GM19463 (cell line): ENCODE measurements around the gene C1QTNF7.

Experiments
- ATAC-seq: cut with Tn5 transposase; IDR thresholded peaks from one replicate; pipeline ENCODE4 v1.9.1; 2021; ENCODE audit warnings: mild to moderate bottlenecking, moderate library complexity; ENCODE audit not compliant: unreplicated experiment

C1QTNF7 gene

DNA sequence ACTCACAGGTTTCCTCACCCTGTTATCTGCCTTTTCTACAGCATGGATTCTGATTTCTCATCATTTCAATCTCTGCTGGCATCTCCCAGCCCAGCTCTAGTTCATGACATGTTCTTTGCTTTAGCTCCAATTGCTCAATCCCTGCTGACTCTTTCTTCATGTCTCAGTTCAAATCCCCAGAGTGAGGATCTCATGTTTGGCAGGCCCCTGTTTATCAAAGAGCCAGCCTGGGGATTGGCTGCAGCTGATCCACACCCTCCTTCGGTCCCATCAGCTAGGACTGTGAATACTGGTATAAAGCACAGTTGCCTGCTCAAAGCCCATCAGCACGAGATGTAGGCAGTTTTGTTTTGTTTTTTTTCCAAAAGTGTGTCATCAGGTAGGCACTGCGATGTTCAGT is 27.5 kb downstream of the C1QTNF7 start:
- ATAC-seq = no peak

DNA sequence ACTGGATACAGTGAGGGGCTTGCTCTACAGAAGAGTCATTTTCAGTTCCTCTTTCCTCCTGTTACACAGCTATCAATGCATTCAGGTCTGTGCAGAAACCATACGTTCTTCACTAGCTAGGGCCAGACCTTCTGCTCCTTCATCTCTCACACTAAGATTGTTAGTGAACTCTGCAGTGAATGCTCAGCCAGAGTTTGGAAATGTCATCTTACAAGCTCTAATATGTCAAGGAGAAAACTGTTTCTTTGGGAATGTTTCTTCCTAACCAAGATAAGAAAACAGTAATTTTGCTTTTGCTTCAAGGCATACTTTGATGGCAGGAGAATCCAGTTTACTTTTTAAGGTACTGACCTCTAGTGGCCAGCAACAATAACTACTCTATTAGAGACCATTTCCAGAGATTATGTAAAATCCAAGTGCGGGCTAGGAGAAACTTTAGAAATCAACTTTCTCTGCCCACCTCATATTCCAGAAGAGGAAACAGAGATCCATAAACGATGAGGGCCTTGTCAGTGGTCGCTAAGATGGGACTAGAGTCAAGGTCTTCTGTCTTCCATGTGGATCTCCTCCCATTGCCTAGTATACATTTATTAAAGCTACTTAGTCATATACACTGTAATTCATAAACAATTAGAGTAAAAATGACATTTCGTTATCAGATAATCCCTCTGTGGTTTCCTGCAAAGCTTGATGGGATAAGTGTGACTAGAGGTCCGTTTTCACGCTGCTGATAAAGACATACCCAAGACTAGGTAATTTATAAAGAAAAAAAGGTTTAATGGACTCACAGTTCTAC is 29.8 kb downstream of the C1QTNF7 start:
- ATAC-seq = peak; percentile 96

DNA sequence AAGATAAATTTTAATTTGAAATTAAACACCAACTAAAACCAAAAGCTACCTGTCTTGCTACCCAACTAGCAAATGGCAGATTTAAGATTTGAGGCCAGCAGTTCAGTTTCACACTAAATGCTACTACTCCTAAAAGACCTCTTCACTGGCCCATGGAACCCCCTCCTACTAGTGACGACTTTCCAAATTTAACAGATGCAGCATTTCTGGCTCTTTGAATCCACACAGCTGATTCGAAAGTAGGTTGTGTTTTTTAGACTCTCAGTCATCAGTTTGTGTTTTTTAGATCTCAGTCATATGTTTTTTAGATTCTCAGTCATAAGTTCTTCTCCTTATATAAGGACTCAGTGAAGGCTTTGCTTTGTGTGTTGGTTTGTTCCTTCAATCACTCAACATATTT is 30.8 kb downstream of the C1QTNF7 start:
- no peak for ATAC-seq

DNA sequence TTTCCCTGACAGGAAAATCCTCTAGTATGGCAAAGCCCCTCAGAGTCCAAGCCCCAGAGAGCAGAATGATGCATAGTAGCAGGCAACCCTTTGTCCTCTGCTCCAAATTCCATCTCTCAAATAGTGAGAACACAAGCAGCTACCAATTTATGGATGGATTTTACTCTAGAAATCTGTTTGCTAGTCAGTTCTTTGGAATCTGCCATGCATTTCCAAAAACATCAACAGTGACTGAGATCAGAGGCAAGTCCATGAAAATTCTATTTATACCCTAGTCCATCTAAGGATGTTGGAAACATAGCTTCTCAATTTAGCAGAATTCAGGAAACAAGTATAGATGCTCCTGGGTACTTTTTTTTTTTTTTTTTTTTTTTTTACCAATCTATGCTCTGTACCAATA is 31.9 kb downstream of the C1QTNF7 start:
- no peak for ATAC-seq

DNA sequence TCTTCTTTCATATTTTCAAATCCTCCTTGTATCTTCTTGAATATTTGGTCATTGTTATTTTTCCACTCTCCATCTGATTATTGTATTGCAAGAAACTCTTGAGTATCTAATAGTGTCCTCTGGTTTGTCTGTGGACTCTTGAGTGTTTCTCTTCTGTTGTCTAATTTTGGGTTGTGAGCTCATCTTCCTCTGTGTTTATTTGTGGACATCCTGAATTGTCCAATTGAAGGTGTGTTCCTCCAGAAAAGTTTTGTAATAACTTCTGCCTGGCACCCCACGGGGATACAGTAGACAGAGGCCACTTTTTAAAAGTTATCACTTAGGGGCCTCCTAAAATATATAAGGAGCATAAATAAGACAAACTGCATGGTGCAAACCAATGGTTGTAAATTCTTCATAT is 38.8 kb downstream of the C1QTNF7 start:
- ATAC-seq = no peak

DNA sequence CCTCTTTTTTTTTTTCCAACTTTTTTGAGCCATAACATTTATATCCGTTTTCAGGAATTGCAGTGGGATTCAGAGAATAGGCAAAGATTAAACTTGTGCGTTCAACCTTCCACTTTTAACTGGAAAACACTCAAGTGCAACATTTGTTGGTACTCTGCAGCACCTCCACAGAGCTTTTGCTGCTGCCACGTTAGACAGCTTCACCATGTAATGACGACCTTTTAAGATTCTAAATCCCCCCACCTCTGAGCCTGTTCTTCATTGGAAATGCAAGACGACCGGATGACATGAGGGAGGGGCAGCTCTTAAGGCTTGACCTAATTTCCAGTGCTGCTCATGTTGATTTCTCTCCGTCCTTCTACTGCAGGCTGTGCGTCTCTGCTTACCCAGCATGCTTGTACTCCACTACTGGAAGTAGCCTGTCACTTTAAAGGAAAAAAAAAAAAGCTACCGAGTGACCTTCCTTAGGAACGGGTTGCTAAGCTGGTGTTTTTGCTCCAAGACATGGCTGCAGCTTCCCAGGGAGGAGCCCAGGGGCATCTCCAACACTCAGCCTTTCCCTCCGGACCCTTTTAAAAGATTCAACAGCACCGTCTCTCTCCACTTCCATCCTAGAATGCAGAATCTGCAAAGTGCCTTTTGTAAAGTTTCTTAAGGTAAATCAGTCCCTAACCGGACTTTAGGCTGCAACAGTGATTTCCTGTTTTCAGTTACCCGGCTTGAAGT is 41.7 kb downstream of the C1QTNF7 start, which contains the start of gene CC2D2A:
Gene CC2D2A (plus strand): TSS at position 481 of the 726 bp plus-strand sequence. CDS start 6,051 bp downstream, outside the sequence.
- ATAC-seq = no peak

DNA sequence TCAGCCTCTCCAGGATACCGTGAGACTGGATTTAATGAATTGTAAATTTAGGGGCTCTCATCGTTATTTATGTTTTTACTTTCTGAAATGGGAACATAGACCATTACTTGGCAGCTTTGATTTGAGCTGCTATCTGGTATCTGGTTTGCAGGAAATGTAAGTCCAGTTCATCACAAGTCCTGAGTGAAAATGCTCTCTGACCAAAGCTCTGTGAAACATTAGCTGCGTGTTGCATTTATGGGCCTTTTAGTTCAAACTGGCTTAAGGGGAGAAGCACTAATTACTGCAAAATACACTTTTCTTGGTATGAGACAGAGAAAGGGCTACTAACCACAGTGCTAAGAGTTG is 42.3 kb downstream of the C1QTNF7 start:
- no peak for ATAC-seq

DNA sequence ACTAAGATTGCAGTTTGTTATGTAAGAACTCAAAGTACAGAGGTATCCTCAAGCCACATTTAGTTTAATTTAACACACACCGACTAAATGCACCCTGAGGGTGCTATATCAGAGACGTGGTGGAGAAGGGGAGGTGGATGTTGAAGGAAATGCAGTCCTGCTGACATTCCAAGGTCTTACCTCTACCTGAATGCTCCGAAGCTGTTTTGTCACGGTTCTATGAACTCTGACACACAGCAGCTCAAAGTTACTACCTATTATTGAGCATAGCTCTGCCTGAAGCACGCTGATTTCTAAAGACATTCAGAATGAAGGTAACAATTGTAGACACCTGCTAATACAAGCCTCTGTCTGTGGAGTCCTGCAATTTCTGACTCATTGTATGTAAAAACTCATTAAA is 48.6 kb downstream of the C1QTNF7 start:
- ATAC-seq = no peak

DNA sequence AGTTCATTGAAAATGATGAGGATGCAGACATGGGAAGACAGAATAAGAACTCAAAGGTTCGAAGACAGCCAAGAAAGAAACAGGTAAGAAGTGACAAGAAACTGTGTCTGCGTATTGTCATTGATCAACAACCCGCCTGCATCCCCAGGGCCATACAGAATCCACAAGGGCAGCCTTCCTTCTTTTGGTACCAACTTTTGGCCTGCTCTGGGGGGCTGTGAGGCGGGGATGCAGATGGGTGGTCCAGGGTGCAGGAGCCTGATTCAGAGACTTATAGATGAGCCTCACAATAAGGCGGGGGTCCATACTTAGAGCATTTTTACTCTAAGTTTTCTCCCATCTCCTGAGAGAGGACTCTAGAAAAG is 50.9 kb downstream of the C1QTNF7 start:
- no peak for ATAC-seq

DNA sequence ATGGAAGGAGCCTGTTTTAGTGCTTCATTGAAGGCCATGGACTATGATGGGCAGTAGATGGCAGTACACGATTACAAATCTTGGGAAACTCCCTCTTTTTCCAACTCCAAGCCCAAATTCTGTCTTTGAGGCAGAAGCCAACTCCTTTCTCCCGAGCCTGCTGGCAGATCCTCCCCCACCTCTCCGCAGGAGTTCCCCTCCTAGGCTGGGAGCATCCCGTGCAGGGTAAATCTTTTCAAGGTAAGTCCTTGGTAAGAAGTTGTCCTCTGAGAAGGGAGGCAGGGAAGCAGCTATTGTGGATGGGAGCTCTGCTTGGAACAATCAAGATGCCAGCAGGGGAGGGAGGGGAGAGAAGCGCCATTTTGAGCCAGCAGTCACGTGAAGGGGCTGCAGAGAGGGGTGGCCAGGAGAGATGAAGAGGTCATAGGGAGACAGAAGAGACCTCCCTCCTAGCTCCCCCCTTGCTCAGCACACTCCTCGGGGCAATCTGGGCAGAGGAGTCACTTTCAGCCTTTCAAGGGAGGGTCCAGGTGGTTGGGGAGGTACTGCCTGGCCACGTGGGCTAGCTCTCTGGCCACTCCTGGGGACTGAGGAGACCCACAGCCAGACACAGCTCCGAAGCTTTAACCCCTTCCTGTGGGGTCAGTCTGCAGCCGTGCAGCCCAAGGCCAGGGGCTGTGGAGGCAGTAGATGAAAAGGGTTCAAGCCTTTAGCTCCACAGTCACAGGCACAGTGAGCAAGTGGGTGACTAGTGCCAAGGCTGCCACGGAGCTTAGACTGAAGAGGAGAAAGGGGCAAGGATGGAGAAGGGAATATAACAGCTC is 51.5 kb downstream of the C1QTNF7 start:
- ATAC-seq = no peak

DNA sequence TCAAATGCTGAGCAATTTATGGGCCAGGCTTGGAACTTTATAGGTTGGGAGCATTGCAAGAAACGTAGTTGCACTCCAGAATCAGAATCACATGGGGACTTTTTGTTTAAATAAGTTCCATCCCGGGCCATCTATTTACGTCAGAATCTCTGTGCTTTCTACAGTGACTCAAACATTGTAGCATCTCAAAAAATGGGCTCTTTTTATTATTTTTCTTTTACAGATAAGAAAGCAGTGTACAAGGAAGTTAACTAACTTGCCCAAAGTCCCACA is 52.0 kb downstream of the C1QTNF7 start:
- ATAC-seq = no peak

DNA sequence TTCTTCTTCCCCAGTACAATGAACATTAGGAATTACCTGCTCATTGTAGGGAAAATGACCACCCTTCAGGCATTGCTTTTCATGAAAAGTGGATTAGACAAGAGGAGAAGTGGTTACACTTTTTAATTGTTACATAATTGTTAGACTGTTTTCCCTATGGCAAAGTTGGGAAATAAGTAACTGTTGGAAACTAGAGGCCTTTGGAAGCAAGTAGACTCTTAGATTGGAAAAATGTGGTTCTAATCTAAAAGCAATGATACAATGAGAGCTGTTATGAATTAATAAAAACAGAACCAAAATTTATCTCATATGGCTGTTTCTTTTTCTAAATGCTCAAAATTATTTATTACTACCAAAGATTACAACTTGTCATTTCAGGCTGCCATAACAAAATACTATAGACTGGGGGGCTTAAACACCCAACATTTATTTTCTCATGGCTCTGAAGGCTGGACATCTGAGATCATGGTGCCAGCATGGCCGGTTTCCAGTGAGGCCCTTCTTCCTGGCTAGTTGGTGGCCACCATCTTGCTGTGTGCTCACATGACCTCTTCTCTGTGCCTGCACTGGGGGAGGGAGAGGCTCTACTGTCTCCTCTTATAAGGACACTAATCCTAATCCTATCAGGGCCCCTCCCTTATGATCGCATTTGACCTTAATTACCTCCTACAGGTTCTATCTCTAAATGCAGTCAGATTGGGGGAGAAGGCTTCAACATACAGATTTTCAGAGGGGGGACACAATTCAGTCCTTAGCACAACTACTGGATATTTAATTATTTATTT is 54.3 kb downstream of the C1QTNF7 start:
- no peak for ATAC-seq

DNA sequence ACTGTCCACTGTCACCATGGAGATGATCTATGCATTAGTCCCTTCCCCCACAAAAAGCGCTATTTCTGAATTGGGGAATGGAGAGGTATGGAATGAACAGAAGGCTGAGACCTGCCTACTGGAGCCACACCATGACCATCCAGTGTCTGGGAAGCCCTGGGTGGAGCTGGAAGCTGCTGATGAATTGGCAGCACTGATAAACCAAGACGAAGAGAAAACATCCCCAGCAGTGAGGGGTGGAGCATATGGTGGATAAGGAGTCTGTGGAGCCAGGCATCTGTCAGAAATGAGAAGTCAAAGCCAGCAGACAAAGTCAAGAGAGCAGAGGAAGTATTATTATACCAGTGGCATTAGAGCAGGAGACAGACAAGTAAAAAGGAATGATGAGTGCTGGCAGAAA is 55.0 kb downstream of the C1QTNF7 start:
- ATAC-seq = no peak

DNA sequence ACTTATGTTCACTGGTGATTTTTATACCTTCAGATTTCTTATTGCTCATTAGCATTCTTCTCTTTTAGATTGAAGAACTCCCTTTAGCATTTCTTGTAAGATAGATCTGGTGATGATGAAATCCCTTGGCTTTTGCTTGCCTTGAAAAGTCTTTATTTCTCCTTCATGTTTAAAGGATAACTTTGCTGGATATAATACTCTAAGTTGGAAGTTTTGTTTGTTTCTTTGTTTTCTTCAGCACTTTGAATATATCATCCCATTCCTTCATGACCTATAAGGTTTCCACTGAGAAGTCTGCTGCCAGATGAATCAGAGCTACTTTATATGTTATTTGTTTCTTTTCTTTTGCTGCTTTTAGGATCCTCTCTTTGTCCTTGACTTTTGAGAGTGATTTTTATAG is 60.3 kb downstream of the C1QTNF7 start:
- no peak for ATAC-seq

DNA sequence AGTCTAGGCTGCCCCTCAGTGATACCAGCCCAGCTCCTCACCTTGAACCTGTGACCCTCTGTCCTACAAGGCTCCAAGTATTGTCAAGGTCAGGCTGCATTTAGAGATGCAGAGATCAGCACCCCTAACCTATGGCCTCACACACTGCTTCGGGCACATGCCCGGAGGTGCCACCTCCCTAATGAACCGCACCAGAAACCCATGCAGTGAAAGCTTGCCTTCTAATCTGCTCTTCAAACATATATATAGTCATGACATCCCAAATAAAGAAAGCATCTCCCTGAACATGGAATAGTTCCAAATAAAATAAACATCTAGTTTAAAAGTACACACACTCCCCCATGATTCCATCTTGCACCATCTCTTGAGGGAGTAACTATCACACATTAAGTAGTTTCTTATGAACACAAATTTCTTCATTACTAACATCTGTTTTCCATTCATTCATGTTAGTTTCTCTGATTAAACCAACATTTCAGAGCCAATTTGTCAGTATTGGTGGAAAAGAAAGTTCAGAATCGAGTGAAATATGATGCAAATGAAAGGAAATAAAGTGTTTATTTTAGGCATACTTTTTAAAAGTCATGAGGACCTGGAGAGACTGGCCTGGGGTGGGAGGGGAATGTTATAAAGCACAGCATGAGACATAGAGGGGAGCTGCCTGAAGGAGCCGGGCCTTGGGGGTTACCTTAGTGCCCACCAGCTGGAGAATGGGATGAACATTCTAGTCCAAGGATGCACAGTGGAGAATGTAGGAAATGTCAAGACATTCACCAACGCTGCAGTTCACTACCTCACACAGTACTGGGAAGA is 61.0 kb downstream of the C1QTNF7 start:
- no peak for ATAC-seq

DNA sequence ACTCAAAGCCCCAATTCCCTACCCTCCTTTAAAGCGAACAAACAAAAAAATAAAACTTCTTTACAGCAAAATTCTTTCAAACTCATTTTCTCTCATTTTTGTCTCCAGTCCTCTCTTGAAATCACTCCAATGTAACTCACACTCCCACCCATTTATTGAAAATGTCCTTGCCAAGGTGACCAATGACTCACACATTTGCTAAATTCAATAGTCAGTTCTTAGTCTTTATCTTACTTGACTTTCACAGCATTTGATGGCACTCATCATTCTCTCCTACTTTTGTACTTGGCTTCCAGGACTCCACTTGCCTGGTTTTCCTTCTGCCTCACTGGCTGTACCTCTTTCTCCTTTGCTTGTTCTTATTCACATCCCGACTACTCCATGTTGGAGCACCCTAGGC is 61.7 kb downstream of the C1QTNF7 start:
- no peak for ATAC-seq

DNA sequence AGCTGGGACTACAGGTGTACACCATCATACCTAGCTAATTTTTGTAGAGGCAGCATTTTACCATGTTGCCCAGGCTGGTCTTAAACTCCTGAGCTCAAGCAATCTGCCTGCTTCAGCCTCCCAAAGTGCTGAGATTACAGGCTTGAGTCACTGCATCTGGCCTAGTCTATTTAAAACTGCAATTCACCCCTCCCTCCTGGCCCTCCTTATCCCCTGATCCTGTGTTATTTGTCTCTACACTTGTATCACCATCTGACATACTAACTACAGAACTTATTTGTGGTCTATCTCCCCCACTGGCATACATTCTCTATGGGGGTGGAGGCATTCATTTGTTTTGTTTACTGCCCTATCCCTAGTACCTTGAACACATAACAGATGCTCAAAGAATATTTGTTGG is 65.6 kb downstream of the C1QTNF7 start:
- ATAC-seq = no peak

DNA sequence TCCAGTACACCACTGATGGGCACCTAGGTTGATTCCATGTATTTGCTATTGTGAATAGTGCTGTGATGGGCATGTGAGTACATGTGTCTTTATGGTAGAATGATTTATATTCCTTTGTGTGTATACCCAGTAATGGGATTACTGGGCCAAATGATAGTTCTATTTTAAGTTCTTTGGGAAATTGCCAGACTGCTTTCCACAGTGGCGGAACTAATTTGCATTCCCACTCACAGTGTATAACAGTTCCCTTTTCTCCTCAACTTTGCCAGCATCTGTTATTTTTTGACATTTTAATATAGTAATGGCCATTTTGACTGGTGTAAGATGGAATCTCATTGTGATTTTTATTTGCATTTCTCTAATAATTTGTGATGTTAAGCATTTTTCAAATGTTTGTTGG is 67.8 kb downstream of the C1QTNF7 start:
- no peak for ATAC-seq
